CD4-positive, alpha-beta T cell treated with Interferon alpha-2 for 1 hour (primary cell): ENCODE results near the gene RFT1.

Source experiments
- DNase-seq, 2 donors: peaks; one replicate each; pipeline ENCODE4 v3.0.0-alpha.2; 2020 to 2022

RFT1 gene, protein sequence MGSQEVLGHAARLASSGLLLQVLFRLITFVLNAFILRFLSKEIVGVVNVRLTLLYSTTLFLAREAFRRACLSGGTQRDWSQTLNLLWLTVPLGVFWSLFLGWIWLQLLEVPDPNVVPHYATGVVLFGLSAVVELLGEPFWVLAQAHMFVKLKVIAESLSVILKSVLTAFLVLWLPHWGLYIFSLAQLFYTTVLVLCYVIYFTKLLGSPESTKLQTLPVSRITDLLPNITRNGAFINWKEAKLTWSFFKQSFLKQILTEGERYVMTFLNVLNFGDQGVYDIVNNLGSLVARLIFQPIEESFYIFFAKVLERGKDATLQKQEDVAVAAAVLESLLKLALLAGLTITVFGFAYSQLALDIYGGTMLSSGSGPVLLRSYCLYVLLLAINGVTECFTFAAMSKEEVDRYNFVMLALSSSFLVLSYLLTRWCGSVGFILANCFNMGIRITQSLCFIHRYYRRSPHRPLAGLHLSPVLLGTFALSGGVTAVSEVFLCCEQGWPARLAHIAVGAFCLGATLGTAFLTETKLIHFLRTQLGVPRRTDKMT

DNA sequence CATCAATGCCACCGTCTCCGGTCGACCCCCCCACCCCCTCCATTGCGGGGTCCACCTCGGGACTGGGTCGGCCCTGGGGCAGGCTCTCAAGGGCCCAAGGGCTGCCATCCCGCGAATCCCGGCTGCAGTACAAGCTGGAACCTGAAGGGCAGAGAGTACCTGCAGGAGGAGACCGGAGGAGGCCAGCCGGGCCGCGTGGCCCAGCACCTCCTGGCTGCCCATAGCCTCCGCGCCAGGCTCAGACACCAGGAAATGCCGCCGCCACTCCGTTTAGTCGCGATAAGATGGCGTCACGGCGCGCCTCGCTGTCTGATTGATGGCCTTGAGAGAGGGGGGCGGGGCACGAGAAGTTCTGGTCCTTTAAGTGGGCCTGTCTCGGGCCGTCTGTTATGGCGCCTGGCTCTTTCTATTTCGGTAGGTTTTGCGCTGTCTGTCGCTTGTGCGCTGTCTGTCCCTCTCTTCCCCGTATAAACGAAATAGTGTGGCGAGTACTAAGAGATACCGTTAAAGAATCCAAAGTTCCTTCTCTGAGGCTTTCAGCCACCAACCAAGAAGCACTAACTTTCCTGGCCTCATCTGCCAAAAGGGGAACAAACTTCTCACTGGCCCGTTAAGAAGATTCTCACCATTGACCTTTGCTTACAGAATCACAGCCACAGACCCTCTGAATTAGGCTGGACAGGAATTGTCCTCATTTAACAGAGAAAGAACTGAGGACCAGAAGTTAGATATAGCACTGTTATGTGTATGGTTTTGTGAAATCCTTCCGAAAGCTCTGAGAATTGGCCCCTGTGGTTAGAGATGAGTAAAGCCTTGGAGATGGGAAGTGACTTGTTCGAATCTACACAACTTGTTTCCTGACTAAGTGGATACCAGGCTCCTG is at the start of gene RFT1:
Gene RFT1 (minus strand): TSS at position 257 of the 883 bp plus-strand sequence. CDS start 35 bp downstream, at position 222.
- DNase-seq, result peak; percentile 97 to 98

- DNase-seq, result no peak
Observed at GRCh38 chr3:53179580-53179979, 49.3 kb upstream of the RFT1 start.

- DNase-seq, result no peak
Observed at GRCh38 chr3:53178246-53178645, 48.0 kb upstream of the RFT1 start.

DNA sequence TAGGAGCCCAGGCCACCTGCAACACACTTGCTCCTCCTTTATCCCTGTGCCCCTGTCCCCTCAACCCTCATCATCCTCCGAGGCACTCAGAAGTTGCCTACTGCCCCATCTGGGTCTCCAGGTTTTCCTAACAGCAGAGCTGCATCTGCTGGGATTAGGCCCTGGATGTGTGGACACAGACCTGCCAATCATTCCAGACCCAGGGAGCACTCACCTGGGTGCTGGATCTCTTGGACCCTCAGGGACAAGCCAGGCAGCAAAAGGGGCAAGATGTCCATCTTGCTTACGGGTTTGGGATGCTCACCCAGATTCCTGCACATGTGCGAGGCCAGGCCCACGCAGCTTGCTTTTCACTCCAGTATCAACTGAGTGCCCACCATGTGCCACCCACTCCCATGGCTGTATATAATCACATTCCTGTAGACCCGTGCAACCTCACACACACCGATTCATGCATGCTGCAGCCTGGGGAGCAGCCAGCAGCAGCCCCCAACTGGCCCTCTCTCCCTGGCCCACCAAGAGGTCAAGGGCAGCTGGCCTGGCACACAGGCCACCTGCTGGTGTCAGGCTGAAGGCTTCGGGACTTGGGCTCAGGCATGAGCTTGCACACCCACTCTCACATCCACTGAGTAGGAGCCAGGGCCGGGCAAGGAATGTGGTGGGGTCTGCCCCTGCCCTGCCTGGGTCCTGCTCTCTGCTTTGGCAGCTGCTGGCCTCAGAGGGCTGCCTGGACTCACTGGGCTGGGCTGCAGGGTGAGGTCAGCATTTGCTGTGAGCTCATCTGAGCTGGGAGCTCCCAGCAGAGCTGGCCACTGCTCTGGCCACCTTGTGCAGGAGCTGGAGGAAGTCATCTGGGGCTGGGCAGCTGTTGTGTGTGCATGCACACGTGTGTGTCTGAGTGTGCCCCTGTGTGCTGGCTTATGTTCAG is 45.6 kb upstream of the RFT1 start:
- no peak for DNase-seq

GRCh38 chr3:53174346-53175250 is 44.4 kb upstream of the RFT1 start:
- DNase-seq, result no peak

- no peak for DNase-seq
Observed at GRCh38 chr3:53173107-53173506, 42.9 kb upstream of the RFT1 start.

- no peak for DNase-seq
Observed at GRCh38 chr3:53171827-53172505, 41.7 kb upstream of the RFT1 start.

DNA sequence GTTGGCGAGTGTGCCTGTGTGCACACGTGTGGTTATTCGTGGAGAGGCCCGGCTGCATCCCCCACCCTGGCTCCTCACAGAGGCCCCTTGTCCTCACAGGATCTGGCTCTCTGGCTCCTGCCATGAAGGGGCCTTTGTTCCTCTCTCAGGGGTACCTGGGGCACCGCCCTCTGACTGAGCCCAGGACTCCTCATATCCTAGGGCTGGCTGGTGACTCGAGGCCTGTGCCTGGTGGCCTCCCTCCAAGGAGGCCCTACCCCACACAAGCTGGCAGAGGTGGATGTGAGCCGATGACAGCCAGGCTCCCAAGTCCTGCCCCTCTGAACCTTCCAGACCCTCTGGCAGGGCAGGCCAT is 40.8 kb upstream of the RFT1 start:
- no peak for DNase-seq

GRCh38 chr3:53170325-53171063 is 40.3 kb upstream of the RFT1 start:
- peak; percentile 32 to 50 for DNase-seq

DNA sequence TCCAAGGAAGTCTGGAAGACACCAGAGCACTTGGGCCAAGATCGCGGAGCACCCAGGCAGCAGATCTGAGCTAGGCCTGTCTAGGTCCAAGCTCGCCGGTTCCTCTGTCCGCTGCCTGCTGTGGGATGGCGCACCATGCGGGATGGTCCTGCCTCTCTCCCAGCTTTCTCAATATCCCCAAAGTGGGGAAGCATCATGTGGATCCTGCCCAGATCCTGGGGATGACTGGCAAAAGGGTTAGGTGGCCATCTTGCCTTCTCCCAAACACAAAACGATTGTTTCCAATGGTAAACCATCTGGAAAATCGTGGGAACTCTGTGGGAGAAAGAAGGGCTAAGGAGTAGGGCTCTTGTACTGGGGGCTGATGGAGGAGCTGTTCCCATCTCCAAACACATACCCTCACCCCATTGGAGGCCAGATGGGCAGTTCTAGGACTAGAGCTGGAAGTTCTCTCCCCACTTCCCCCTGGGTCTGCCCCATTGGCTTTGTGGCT is 39.6 kb upstream of the RFT1 start:
- no peak for DNase-seq

GRCh38 chr3:53169045-53169831 is 39.0 kb upstream of the RFT1 start:
- no peak for DNase-seq

DNA sequence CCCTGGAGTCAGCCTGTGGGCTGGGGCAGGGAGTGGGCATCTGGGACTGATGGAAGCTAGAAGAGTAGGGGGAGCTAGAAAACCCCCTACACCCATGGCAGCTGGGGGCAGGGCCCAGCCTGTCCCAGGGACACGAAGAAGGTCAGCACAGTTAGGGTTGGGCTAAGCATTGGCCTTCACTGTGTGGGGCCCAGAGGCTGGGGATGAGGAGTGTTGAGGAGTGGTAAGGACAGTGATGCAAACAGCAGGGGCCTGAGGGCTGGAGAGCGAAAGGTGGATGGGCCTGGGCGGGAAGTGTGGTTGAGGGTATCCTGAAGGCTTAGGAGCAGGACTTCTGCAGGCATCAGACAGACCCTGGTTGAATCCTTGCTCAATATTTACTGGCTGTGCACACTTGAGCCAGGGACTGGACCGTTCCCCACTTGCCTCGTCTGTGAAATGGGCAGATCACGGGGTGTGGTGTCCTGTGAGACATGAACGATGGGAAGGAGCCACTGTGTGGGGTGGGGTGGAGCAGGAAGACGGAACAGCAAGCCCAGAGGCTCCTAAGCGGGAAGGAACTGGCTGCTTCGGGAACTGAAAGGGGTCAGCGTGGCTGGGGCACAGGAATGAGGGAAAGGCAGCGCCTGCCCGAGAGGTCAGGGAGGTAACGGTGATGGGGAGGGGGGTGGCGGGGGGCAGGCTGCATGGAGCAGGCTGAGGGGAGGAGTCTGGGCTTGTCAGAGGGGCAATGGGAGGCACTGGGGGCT is 38.1 kb upstream of the RFT1 start:
- no peak for DNase-seq

DNA sequence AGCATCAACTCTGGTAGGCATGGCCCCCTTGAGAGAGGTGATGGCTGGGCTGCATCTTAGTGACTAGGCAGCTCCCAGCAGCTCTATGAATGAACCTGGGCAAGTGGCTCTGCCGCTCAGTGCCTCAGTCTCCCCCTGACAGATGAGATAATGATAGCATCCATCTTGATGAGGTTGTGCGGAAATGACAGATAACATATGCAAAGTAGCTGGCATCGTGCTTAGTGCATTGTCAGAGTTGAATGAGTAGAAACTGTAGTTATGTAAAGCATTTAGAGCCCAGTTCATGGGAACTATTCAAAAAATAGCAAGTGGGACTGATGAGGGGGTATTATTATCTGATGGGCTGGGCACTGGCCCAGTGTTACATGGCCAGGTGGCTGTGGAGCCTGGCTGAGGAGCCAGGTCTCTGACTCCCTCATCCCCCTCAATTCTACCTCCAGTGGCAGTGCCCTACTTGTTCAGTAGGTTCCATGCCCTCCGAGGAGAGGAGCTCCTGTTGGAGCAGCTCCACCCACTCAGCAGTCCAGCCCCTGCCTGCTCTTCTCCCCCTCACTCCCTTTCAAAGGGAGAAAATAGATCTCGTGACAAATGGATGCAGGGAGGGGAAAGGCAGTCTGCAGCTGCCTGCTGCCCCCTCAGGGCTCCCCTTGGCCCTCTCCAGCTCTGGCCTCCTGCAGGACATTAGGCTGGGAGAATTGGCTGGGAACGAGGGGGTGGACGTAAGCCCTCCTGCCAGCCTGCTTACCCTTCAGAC is 37.4 kb upstream of the RFT1 start:
- DNase-seq, result no peak

- peak in 1 of 2 donors; percentile 41 for DNase-seq
Observed at GRCh38 chr3:53166781-53167291, 36.6 kb upstream of the RFT1 start.

DNA sequence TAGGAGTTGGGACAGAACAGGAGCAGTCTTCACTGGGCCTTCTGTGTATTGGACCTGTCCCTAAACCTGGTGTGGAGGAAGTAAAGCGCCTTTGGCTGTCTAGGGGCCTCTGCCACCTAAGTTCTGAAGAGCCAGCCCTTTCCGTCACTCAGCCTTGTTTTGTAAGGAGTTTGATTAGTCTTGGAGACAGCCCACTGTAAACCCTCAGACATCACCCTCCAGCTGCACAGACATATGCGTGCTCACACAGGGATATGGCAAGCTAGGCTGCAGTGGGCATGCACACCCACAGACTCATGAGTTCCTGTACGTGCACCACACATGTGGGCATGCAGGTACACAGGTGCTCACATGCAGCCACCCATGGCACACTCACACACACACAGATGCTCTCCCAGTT is 36.0 kb upstream of the RFT1 start:
- no peak for DNase-seq

- no peak for DNase-seq
Observed at GRCh38 chr3:53164911-53165310, 34.7 kb upstream of the RFT1 start.
